Measurements from ENCODE around the gene FNDC3B.

GRCh38 chr3:172272698-172273097 is 233.3 kb downstream of the FNDC3B start:
- TF ChIP-seq CTCF (IDR thresholded peaks at IDR 0.05): no peak
- no peak for TF ChIP-seq POLR2AphosphoS5 (IDR thresholded peaks at IDR 0.05; ENCODE audit: insufficient read depth in 1 of 2, low read depth in 1 of 2)
- TF ChIP-seq POLR2A (IDR thresholded peaks at IDR 0.05): no peak

Data from vagina (tissue), 2 donors.